Mucosa of rectum (tissue), 2 donors: ENCODE results near the gene MSI2.

Experiments used
- H3K27ac ChIP-seq, 2 donors: one replicate each; pipeline ENCODE4 v1.7.0; 2013; ENCODE audit warnings: inconsistent platforms in 2 of 2, low read depth in 2 of 2, low read length in 2 of 2
- H3K27me3 ChIP-seq, 2 donors: one replicate each; pipeline ENCODE4 v1.7.0; 2013; ENCODE audit warnings: low read length in 2 of 2; ENCODE audit not compliant: control insufficient read depth in 2 of 2, insufficient read depth in 2 of 2
- H3K36me3 ChIP-seq, 2 donors: one replicate each; pipeline ENCODE4 v1.7.0; 2013; ENCODE audit warnings: low read length in 2 of 2; ENCODE audit not compliant: control insufficient read depth in 2 of 2, insufficient read depth in 2 of 2
- H3K4me1 ChIP-seq, 2 donors: one replicate each; pipeline ENCODE4 v1.7.0; 2013; ENCODE audit warnings: low read length in 2 of 2, mild to moderate bottlenecking in 1 of 2; ENCODE audit not compliant: control insufficient read depth in 2 of 2, insufficient read depth in 2 of 2
- H3K4me3 ChIP-seq, 2 donors: one replicate each; pipeline ENCODE4 v1.7.0; 2013; ENCODE audit warnings: low read length in 2 of 2
- H3K9ac ChIP-seq, 2 donors: one replicate each; pipeline ENCODE4 v1.7.0; 2013; ENCODE audit warnings: low read length in 2 of 2, low read depth in 1 of 2, mild to moderate bottlenecking in 1 of 2
- H3K9me3 ChIP-seq, 2 donors: one replicate each; pipeline ENCODE4 v1.7.0; 2013; ENCODE audit warnings: low read length in 2 of 2; ENCODE audit not compliant: control insufficient read depth in 2 of 2
- donor health status: healthy.
- donor health status: Normal muscosa, but diverticular disease.

MSI2 gene

GRCh38 chr17:57640079-57640478, 383.8 kb downstream of the MSI2 start:
- H3K27me3 ChIP-seq = no peaks in the 10 kb centered on the region
- no peaks in the 10 kb centered on the region for H3K4me1 ChIP-seq
- no peak overlapping the region for H3K9ac ChIP-seq
- no peak overlapping the region for H3K27ac ChIP-seq
- H3K36me3 ChIP-seq = no peaks in the 10 kb centered on the region
- H3K4me3 ChIP-seq = no peak overlapping the region
- H3K9me3 ChIP-seq = no peaks in the 10 kb centered on the region

GRCh38 chr17:57641761-57642160, 385.4 kb downstream of the MSI2 start:
- Histone ChIP-seq H3K4me3 (no peak overlapping the region), H3K9me3 (no peaks in the 10 kb centered on the region), H3K27me3 (no peaks in the 10 kb centered on the region), H3K36me3 (no peaks in the 10 kb centered on the region), H3K27ac (no peak overlapping the region), H3K9ac (no peak overlapping the region), H3K4me1 (no peaks in the 10 kb centered on the region)

GRCh38 chr17:57643062-57643461, 386.7 kb downstream of the MSI2 start:
- no peaks in the 10 kb centered on the region for H3K36me3 ChIP-seq
- no peak overlapping the region for H3K27ac ChIP-seq
- no peak overlapping the region for H3K4me3 ChIP-seq
- no peaks in the 10 kb centered on the region for H3K27me3 ChIP-seq
- H3K9ac ChIP-seq = no peak overlapping the region
- no peaks in the 10 kb centered on the region for H3K9me3 ChIP-seq
- H3K4me1 ChIP-seq = no peaks in the 10 kb centered on the region

GRCh38 chr17:57644326-57644725, 388.0 kb downstream of the MSI2 start:
- Histone ChIP-seq H3K27me3 (no peaks in the 10 kb centered on the region), H3K9ac (no peak overlapping the region), H3K27ac (no peak overlapping the region), H3K36me3 (peaks cover 0 to 4% of the 10 kb centered on the region in 2 donors), H3K4me3 (no peak overlapping the region), H3K4me1 (no peaks in the 10 kb centered on the region), H3K9me3 (no peaks in the 10 kb centered on the region)

GRCh38 chr17:57645950-57646665, 389.8 kb downstream of the MSI2 start:
- H3K27me3 ChIP-seq = no peaks in the 10 kb centered on the region
- H3K4me3 ChIP-seq = no peak overlapping the region
- no peak overlapping the region for H3K9ac ChIP-seq
- H3K9me3 ChIP-seq = no peaks in the 10 kb centered on the region
- no peaks in the 10 kb centered on the region for H3K4me1 ChIP-seq
- no peak overlapping the region for H3K27ac ChIP-seq
- peaks cover 0 to 4% of the 10 kb centered on the region in 2 donors for H3K36me3 ChIP-seq

- no peaks in the 10 kb centered on the region for H3K9me3 ChIP-seq
- H3K27ac ChIP-seq = no peak overlapping the region
- H3K4me1 ChIP-seq = no peaks in the 10 kb centered on the region
- peaks cover 0 to 4% of the 10 kb centered on the region in 2 donors for H3K36me3 ChIP-seq
- no peaks in the 10 kb centered on the region for H3K27me3 ChIP-seq
- H3K4me3 ChIP-seq = no peak overlapping the region
- no peak overlapping the region for H3K9ac ChIP-seq
Observed at GRCh38 chr17:57648720-57649119, 392.4 kb downstream of the MSI2 start.

- H3K9me3 ChIP-seq = no peaks in the 10 kb centered on the region
- no peaks in the 10 kb centered on the region for H3K4me1 ChIP-seq
- H3K36me3 ChIP-seq = peaks cover 0 to 4% of the 10 kb centered on the region in 2 donors
- no peaks in the 10 kb centered on the region for H3K27me3 ChIP-seq
- no peak overlapping the region for H3K9ac ChIP-seq
- no peak overlapping the region for H3K27ac ChIP-seq
- no peak overlapping the region for H3K4me3 ChIP-seq
Observed at GRCh38 chr17:57649191-57649590, 392.9 kb downstream of the MSI2 start.

GRCh38 chr17:57649731-57650484, 393.6 kb downstream of the MSI2 start:
- no peaks in the 10 kb centered on the region for H3K9me3 ChIP-seq
- H3K36me3 ChIP-seq = peaks cover 0 to 4% of the 10 kb centered on the region in 2 donors
- H3K9ac ChIP-seq = no peak overlapping the region
- no peak overlapping the region for H3K4me3 ChIP-seq
- H3K4me1 ChIP-seq = no peaks in the 10 kb centered on the region
- no peak overlapping the region for H3K27ac ChIP-seq
- H3K27me3 ChIP-seq = no peaks in the 10 kb centered on the region

GRCh38 chr17:57650548-57650947, 394.2 kb downstream of the MSI2 start:
- Histone ChIP-seq H3K36me3 (peaks cover 0 to 4% of the 10 kb centered on the region in 2 donors), H3K4me1 (no peaks in the 10 kb centered on the region), H3K4me3 (no peak overlapping the region)

GRCh38 chr17:57651451-57651850, 395.1 kb downstream of the MSI2 start:
- Histone ChIP-seq H3K9ac (no peak overlapping the region), H3K27me3 (no peaks in the 10 kb centered on the region), H3K36me3 (peaks cover 0 to 5% of the 10 kb centered on the region in 2 donors), H3K4me1 (no peaks in the 10 kb centered on the region), H3K27ac (no peak overlapping the region), H3K9me3 (no peaks in the 10 kb centered on the region), H3K4me3 (no peak overlapping the region)

More at GRCh38 chr17:57650548-57650947, 394.2 kb downstream of the MSI2 start:
- H3K9me3 ChIP-seq = no peaks in the 10 kb centered on the region
- no peaks in the 10 kb centered on the region for H3K27me3 ChIP-seq
- no peak overlapping the region for H3K27ac ChIP-seq
- no peak overlapping the region for H3K9ac ChIP-seq
